C4-2B (cell line): ENCODE data around the gene CUX1.
"Not testable (repeated sequence)": the region's sequence is repeated elsewhere in the genome, so short reads cannot be mapped to it uniquely, and the experiment has no call there.

Experiments used
- H3K27ac ChIP-seq: fragments of 450-650 bp; 2 replicates; pipeline ENCODE4 v1.5.1; 2017
- CTCF ChIP-seq: fragments of 450-650 bp; conservative IDR thresholded peaks from 2 replicates; pipeline ENCODE4 v1.5.1; 2017; ENCODE audit warnings: mild to moderate bottlenecking
- ZFX ChIP-seq: fragments of 450-650 bp; IDR thresholded peaks from 2 replicates; pipeline ENCODE4 v1.6.1; 2017

The CUX1 gene

DNA sequence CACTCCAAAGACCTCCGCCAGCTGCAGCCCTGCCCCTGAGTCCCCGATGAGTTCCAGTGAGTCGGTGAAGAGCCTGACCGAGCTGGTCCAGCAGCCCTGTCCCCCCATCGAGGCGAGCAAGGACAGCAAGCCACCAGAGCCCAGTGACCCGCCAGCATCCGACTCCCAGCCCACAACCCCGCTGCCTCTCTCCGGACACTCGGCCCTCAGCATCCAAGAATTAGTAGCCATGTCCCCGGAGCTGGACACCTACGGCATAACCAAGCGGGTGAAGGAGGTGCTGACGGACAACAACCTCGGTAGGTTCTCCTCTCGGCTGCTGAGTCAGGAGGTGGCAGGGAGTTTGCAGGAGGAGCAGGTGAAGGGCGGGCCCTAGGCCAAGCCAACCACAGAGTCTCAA, 409.9 kb downstream of the CUX1 start:
- H3K27ac ChIP-seq, result no peak overlapping the region
- TF ChIP-seq CTCF (no peak), ZFX (no peak)

GRCh38 chr7:102228935-102229334, 411.5 kb downstream of the CUX1 start:
- H3K27ac ChIP-seq, result no peak overlapping the region
- TF ChIP-seq CTCF (no peak), ZFX (no peak)

GRCh38 chr7:102230162-102230561, 412.7 kb downstream of the CUX1 start:
- H3K27ac ChIP-seq, result not testable (repeated sequence)

GRCh38 chr7:102230593-102230992, 413.2 kb downstream of the CUX1 start:
- H3K27ac ChIP-seq, result no peak overlapping the region
- TF ChIP-seq CTCF, result no peak
- TF ChIP-seq ZFX, result no peak

GRCh38 chr7:102232611-102233286, 415.3 kb downstream of the CUX1 start:
- no peak overlapping the region for H3K27ac ChIP-seq

GRCh38 chr7:102234131-102234530, 416.7 kb downstream of the CUX1 start:
- no peak overlapping the region for H3K27ac ChIP-seq
- no peak for TF ChIP-seq CTCF
- no peak for TF ChIP-seq ZFX

More at GRCh38 chr7:102232611-102233286, 415.3 kb downstream of the CUX1 start:
- TF ChIP-seq ZFX (no peak), CTCF (no peak)

- H3K27ac ChIP-seq, result no peak overlapping the region
- TF ChIP-seq CTCF, result no peak
- no peak for TF ChIP-seq ZFX
These were observed 417.6 kb downstream of the CUX1 start for GRCh38 chr7:102234801-102235550.
